ENCODE data around the gene WASF1. TPM values are rescaled to one million over a fixed set of nuclear protein-coding genes. Genes with fewer than 3 reads are reported as not detected.
A peak's percentile ranks its signal among the peaks of the same experiment; 100 is the strongest.

Gene WASF1
- total RNA-seq, 2 donors from 2014 or later = 3.5 to 4.8 TPM

DNA sequence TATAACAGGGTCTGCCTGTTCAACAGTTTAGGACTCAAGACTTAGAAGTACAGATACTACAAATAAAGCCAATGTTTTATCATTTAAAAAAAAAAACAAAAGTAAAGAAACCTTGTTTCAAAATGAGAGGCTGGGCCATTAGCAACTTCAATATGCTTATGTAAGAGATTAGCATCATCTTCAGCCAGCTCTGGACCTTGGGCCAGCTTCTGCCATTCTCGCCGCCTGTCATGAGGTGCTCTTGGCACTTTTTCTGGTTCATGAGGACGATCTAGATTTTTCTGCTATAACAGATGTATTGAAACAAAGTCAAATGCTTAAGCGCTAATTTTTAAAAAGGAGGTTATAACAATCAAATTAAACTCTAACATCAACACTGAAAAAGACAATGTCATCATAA, 74.2 kb downstream of the WASF1 start:
- TF ChIP-seq, protein P1, sequence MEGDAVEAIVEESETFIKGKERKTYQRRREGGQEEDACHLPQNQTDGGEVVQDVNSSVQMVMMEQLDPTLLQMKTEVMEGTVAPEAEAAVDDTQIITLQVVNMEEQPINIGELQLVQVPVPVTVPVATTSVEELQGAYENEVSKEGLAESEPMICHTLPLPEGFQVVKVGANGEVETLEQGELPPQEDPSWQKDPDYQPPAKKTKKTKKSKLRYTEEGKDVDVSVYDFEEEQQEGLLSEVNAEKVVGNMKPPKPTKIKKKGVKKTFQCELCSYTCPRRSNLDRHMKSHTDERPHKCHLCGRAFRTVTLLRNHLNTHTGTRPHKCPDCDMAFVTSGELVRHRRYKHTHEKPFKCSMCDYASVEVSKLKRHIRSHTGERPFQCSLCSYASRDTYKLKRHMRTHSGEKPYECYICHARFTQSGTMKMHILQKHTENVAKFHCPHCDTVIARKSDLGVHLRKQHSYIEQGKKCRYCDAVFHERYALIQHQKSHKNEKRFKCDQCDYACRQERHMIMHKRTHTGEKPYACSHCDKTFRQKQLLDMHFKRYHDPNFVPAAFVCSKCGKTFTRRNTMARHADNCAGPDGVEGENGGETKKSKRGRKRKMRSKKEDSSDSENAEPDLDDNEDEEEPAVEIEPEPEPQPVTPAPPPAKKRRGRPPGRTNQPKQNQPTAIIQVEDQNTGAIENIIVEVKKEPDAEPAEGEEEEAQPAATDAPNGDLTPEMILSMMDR (IDR thresholded peaks at IDR 0.05) = no peak

DNA sequence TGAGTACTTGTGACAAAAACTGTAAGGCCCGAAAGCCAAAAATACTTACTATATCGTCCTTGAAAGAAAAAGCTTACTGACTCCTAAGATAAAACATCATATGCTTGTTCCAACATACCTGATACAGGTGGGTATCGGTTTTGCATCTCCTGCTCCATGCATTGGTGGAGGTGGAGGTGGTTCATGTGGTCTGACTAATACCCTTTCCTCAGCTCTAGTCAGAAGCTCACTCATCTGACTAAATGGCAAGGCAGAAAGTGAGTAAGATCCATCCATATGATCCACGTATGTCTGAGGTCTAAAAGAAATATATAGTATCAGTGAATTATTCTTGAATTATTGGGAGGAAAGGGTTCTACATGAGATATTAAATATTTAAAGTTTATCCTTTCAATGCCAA, 76.2 kb downstream of the WASF1 start:
- DNase-seq (ENCODE audit: low spot score) = no peak
- no peak overlapping the region for H3K27ac ChIP-seq
- no peaks in the 10 kb centered on the region for H3K9me3 ChIP-seq
- H3K27me3 ChIP-seq = no peaks in the 10 kb centered on the region
- no peaks in the 10 kb centered on the region for H3K36me3 ChIP-seq
- H3K4me1 ChIP-seq = no peaks in the 10 kb centered on the region
- no peak overlapping the region for H3K4me3 ChIP-seq
- TF ChIP-seq, protein P1 (IDR thresholded peaks at IDR 0.05) = no peak

More for the DNA sequence above, 74.2 kb downstream of the WASF1 start:
- no peaks in the 10 kb centered on the region for H3K9me3 ChIP-seq
- no peaks in the 10 kb centered on the region for H3K4me1 ChIP-seq
- H3K27me3 ChIP-seq = no peaks in the 10 kb centered on the region
- no peak for DNase-seq (ENCODE audit: low spot score)
- no peak overlapping the region for H3K27ac ChIP-seq
- H3K4me3 ChIP-seq = no peak overlapping the region
- no peaks in the 10 kb centered on the region for H3K36me3 ChIP-seq

DNA sequence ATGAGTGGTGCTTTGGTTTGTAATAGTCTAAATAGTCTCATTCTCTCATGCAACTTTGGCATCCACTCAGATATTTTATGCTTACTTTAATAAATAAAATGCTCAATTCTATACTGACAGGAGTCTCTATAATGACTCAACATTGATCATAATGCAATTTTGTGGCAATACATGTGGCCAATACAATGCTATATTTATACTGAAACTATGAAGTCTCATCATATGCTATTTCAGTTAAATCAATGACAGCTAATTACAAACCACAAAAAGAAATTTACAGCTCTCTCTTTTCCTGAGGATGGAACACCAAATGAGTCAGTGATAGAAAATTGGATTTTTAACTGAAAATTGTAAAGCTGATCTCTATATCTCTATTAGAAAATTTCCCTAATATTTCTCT, 77.1 kb downstream of the WASF1 start:
- no peak overlapping the region for H3K4me3 ChIP-seq
- TF ChIP-seq, protein P1 (IDR thresholded peaks at IDR 0.05) = no peak
- peaks cover 0 to 2% of the 10 kb centered on the region in 2 donors for H3K4me1 ChIP-seq
- no peaks in the 10 kb centered on the region for H3K9me3 ChIP-seq
- H3K27me3 ChIP-seq = no peaks in the 10 kb centered on the region
- DNase-seq (ENCODE audit: low spot score) = no peak
- no peaks in the 10 kb centered on the region for H3K36me3 ChIP-seq
- no peak overlapping the region for H3K27ac ChIP-seq

DNA sequence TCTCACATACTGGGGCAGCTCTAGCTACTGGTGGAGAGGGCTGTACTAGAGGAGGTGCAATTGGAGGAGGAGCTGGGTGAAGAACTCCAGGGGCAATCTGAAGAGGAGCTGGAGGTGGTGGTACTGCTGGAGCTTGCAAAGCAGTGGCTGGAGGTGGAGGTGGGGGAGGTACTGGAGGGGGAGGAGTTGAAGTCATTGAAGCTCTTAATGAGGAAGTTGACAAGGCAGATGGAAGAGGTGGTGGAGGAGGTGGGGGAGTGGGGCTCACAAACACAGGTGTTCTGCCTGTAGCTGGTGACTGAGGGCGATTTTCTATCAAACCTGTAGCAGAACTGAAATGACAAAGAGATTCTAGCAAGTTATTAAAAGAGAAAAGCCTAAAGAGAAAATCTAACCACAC, 77.6 kb downstream of the WASF1 start:
- Histone ChIP-seq H3K4me3 (no peak overlapping the region), H3K27me3 (no peaks in the 10 kb centered on the region), H3K4me1 (peaks cover 0 to 7% of the 10 kb centered on the region in 2 donors), H3K9me3 (no peaks in the 10 kb centered on the region), H3K36me3 (no peaks in the 10 kb centered on the region), H3K27ac (no peak overlapping the region)
- DNase-seq (ENCODE audit: low spot score) = no peak
- TF ChIP-seq, protein P1 (IDR thresholded peaks at IDR 0.05) = no peak

DNA sequence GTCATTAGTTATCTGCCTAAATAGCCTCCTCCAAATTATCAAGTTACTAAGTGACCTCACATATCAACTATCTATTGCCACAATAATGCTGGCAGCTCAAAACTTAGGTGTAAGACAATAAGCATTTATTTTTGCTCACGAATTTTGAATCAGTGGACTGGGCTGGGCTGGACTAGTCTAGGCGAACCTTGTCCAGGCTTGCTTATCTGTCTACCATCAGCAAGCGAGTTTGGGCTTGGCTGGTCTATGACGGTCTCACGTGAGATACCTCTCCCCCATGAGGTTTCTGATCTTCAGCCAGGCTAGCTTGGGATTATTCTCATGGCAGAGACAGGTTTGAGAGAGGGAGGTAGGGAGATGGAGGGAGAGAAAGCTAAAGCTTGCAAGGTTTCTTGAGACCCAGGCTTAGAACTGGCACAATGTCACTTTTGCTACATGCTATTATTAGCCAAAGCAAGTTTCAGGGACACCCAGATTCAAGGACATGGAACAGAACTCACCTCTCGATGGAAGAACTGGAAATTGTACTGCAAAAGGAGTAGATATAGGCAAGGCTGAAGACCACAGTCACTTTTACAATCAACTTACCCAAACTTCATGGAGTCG, 80.9 kb downstream of the WASF1 start:
- no peak for DNase-seq (ENCODE audit: low spot score)
- TF ChIP-seq, protein P1 (IDR thresholded peaks at IDR 0.05) = no peak
- H3K4me3 ChIP-seq = no peak overlapping the region
- no peaks in the 10 kb centered on the region for H3K9me3 ChIP-seq
- H3K27me3 ChIP-seq = no peaks in the 10 kb centered on the region
- no peak overlapping the region for H3K27ac ChIP-seq
- H3K36me3 ChIP-seq = no peaks in the 10 kb centered on the region
- peaks cover 0 to 12% of the 10 kb centered on the region in 2 donors for H3K4me1 ChIP-seq

DNA sequence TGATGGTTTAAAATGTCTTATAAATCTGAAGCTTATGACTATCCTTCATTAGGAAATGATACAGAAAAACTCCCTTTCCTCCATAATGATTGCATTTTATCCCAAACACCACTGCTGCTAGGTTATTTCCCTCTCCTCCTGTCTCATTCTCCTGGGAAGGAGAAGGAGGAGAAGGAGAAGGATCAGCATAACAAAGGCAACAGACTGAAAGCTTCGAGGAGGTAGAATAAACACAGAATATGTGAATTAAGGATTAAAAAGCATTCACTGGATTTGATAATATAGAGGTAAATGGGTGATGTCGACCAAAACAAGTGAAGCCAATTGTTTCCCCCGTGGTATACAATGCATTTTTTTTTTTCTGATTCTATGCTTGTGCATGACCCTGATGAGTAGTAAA, 82.0 kb downstream of the WASF1 start:
- TF ChIP-seq, protein P1 (IDR thresholded peaks at IDR 0.05) = no peak
- Histone ChIP-seq H3K9me3 (no peaks in the 10 kb centered on the region), H3K27me3 (no peaks in the 10 kb centered on the region), H3K36me3 (no peaks in the 10 kb centered on the region), H3K4me1 (peaks cover 0 to 12% of the 10 kb centered on the region in 2 donors), H3K27ac (peak overlapping the region in 1 of 2 donors; percentile 20), H3K4me3 (no peak overlapping the region)
- DNase-seq (ENCODE audit: low spot score) = no peak

All from right atrium auricular region (tissue), 2 donors.